GM19035 (cell line): ENCODE results near the gene TNIK.
"Not testable (repeated sequence)": the region's sequence is repeated elsewhere in the genome, so short reads cannot be mapped to it uniquely, and the experiment has no call there.

Experiments used
- ATAC-seq: cut with Tn5 transposase; IDR thresholded peaks from one replicate; pipeline ENCODE4 v1.9.1; 2021; ENCODE audit not compliant: unreplicated experiment

Gene TNIK

DNA sequence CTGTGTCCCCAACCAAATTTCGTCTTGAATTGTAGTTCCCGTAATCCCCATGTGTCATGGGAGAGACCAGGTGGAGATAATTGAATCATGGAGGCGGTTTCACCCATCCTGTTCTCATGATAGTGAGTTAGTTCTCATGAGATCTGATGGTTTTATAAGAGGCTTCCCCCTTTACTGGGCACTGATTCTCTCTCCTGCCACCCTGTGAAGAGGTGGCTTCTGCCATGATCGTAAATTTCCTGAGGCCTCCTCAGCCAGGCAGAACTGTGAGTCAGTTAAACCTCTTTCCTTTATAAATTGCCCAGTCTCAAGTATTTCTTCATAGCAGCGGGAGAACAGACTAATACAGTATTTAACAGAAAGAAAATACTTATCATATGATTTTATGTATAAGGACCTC is 93.5 kb downstream of the TNIK start:
- ATAC-seq = not testable (repeated sequence)

GRCh38 chr3:171366043-171366442 is 94.2 kb downstream of the TNIK start:
- ATAC-seq = no peak

DNA sequence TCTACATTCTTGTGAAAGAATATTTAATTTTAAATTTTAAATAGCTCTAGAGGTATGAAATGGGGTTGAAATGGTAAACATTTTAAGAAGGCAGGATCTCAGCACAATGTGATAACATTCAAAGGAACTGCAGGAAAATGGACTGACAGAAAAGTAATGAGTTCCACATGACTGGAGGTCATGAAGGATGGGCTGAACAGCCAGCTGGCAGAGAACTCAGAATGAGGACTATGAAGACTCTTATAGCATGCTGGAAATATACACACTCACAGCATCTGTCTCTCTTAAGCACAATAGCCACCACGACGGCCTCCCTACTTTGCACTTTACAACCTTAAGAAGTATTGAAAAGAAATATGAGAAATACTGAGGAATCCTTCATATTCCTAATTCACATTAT is 94.7 kb downstream of the TNIK start:
- ATAC-seq = no peak

- ATAC-seq = no peak
Measured at GRCh38 chr3:171364500-171364899, 95.7 kb downstream of the TNIK start.

- no peak for ATAC-seq
Measured at GRCh38 chr3:171363202-171363601, 97.0 kb downstream of the TNIK start.

- ATAC-seq = no peak
Measured at GRCh38 chr3:171362575-171362974, 97.6 kb downstream of the TNIK start.

DNA sequence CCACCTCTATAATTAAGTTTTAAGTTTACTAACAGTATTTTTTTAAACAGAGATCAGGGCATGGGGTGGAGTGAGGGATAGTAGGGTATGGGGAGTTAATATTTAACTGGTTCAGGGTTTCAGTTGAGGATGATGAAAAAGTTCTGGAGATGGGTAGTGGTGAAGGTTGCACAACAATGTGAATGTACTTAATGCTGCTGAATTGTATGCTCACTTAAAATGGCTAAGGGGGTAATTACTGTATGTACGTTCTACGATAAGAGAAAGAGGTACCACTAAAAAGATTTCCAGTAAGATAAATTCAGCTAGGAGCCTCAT is 101.4 kb downstream of the TNIK start:
- no peak for ATAC-seq

GRCh38 chr3:171358181-171358880 is 101.9 kb downstream of the TNIK start:
- no peak for ATAC-seq

- no peak for ATAC-seq
Measured at GRCh38 chr3:171357721-171358120, 102.5 kb downstream of the TNIK start.

- ATAC-seq = no peak
Measured at GRCh38 chr3:171356251-171356650, 104.0 kb downstream of the TNIK start.

DNA sequence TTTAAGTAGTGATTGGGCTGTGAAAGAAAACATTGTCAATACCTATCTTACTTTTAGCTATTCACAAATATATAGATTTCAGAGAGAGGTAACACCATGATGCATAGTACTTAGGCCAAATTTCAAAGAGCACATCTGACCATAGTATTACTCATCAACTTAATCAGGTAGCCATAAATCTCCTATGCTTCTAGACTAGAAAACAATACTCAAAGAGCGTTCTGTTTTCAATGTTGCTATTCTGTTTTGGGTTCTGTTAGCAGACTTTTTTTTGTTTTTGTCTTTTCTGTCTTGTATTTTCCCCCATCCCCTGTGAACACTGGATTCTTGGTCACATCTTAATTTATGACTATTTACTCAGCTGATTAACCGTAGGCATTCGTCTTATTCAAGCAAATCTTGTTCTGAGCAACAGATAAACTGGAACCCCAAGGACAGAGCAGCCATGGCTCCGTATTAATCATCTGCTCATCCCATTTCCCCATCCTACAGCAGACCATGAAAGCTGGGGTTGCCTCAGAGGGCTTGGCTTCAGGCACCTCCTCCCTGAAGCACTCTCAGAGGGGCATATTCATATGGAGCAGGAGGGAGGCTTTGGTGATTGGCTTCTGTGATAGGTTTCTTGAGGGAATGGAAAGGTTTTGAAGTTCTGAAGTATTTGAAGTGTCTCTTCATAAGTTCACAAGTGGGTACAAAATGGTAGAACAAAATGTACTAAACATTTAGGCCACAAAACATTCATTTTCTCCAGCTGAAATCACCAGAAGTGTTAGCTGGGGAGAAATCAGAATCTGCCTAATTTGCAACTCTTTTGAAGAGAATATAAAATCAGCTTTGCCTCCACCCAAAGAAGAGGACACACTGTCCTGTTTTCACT is 105.3 kb downstream of the TNIK start:
- no peak for ATAC-seq

- ATAC-seq = no peak
Measured at GRCh38 chr3:171354049-171354705, 106.0 kb downstream of the TNIK start.

DNA sequence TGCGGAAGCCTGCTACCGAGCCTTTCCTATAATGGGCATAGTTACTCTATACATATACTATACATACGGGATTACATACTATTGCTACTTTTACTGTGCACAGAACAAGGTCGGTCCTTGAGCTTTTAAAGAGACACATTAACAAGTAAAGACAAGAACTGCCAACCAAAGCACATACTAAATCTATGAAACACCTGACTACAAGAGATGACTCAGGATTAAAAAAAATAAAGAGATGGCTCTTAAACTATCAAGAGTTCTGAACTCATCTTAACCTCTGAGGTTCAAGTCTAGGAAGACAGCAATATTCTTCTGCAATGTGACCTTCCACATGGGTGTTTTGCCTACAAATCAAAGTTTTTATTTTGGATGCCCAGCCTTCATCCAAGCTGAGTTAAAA is 106.8 kb downstream of the TNIK start:
- ATAC-seq = no peak

DNA sequence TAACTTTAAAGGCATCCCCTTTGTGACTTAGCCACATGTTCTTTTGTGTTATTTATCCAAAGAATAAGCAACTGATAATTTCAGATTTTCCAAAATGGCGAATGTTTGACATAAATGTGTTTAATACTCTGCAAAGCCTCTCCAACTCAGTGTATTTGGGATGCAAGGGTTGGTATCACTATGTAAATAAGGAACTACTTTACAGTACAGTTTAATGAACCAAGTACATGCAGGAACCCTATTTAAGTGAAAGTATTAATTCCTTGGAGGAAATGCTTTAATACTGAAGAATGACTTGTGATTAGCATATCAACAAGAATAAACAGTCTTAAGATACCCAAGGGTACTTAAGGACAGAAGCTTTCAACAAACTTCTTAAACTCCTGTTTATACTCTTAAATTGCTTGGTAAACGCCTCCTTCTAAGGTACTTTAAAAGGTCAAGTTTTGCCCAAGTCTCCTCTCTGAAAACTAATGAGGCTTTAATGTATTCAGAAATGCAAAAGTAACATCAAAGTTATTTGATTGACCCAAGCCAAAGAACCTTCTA is 107.7 kb downstream of the TNIK start:
- ATAC-seq = no peak

DNA sequence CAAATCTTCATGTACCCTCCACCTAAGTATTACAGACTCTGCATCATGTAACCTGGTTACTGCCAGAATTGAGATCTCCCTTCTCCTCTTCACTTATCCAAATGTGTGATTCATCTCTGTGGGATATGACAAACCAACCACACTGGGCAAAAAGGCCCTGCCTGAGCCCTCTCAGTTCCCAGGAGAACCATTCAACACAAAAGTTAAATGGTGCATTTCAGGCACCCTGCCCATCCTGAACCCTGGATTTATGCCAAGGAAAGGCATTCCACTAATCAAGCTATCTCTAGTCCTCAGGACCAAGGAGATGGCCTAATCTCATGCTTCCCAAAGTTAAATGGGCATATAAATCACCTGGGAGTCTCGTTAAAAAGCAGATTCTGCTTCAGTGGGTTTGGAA is 108.5 kb downstream of the TNIK start:
- no peak for ATAC-seq

- no peak for ATAC-seq
Measured at GRCh38 chr3:171350364-171350763, 109.8 kb downstream of the TNIK start.

GRCh38 chr3:171349392-171349791 is 110.8 kb downstream of the TNIK start:
- ATAC-seq = no peak

GRCh38 chr3:171348121-171348520 is 112.1 kb downstream of the TNIK start:
- ATAC-seq = peak; percentile 10

- ATAC-seq = peak; percentile 67
Measured at GRCh38 chr3:171347301-171348039, 112.7 kb downstream of the TNIK start.

DNA sequence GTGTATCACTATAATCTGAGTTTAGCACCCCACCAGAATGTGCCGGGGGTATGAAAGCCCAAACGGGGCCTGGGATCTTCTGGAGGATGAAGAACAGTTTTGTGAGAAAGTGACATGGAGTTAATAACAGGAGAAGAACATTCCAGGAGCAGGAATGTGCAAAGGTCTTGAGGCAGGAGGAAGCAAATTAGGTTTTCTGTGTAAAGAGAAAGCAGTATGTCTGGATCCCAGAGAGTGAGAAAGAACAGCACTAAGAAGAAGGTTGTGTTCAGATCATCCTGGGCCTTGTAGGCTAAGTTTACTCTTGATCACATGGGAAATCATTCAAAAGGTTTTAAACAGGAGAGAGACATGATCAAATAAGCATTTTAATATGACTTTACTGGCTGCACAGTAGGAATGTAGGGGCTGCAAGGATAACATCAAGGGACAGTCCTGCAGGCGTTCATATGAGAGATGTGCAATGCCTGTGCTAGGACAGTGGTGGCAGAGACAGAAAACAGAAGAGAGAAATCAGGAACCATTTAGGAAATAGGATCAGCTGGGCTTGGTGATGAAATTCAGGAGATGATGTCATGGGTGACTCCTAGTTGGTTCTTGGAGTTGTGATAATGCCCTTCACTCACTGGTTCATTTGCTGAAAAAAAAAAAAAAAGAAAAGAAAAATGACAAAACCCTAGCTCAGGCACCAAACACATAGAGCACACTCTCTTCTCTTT is 113.5 kb downstream of the TNIK start:
- no peak for ATAC-seq
